GM04503 (cell line): Measurements from ENCODE around the gene GPR137B.
A peak's percentile ranks its signal among the peaks of the same experiment; 100 is the strongest.
"Not testable (repeated sequence)": the region's sequence is repeated elsewhere in the genome, so short reads cannot be mapped to it uniquely, and the experiment has no call there.

Experiments
- DNase-seq: peaks from one replicate; pipeline ENCODE4 v3.0.0-alpha.2; 2012; ENCODE audit warnings: low read depth

The GPR137B gene

GRCh38 chr1:236161755-236162154, 19.4 kb downstream of the GPR137B start:
- not testable (repeated sequence) for DNase-seq

DNA sequence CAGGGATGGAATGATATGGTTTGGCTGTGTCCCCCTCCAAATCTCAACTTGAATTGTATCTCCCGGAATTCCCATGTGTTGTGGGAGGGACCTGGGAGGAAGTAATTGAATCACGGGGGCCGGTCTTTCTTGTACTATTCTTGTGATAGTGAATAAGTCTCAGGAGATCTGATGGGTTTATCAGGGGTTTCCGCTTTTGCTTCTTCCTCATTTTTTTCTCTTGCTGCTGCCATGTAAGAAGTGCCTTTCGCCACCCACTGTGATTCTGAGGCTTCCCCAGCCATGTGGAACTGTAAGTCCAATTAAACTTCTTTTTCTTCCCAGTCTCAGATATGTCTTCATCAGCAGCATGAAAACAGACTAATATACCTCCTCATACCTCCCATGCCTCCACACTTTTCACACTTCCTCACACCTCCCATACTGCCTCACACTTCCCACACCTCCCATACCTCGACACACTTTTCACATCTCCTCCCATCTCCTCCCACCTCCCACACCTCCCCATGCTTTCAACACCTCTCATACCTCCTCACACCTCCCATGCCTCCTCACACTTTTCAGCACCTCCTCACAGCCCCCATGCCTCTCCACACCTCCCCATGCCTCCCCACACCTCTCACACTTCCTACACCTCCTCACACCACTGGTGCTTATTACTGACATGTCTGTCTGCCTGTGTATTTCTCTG, 21.3 kb downstream of the GPR137B start:
- no peak for DNase-seq

DNA sequence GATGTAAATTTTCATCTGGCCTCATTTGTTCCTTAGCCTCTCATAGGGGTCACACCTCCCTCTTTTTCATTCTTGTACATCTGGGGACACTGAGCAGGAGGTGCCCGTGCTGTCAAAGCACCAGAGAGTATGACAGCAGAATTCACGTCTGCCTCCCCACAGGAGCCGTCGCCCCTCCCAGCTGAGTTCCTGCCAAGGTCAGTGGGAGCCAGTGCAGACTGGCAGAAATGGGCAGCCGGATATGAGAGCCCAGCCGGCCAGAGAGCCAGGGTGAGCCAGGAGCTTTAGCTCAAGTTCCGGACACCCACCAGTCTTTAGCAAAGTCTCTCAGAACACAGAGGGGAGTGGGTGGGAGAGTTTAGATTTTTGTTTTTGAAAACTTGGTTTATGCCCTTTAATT, 21.9 kb downstream of the GPR137B start:
- no peak for DNase-seq

DNA sequence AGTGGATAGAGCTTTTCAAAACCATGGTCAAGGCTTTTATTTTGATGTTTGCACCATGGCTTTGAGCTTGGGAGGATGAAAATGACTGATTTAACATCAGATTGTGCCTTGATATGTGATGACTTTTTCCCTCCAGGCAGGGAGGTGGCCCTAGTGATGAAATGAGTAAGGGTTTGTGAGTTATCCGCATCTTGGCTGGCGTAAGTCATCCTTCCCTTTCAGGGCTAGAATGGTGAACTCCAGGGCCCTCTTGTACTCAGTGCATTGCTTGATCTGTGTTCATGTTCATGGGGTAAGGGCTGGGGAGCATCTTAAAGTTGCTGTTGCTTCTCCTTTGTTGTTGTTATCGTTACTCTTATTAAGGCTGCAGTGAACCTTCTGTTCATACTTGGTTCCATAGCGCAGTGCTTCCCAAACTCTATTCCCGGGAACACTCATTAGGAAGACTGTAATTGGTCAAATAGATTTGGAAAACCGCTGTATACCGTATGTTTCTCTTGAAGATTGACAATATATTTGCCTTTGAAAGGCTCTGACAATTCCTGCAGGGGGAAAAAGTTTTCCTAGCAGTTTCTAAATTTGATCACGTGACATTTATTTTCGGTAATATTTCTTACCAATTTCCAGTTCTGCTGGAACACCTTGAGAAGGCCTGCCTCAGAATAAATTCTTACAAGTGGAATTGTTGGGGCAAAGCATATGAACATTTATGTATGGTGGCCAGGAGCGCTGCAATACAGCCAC, 23.1 kb downstream of the GPR137B start:
- DNase-seq, result no peak

DNA sequence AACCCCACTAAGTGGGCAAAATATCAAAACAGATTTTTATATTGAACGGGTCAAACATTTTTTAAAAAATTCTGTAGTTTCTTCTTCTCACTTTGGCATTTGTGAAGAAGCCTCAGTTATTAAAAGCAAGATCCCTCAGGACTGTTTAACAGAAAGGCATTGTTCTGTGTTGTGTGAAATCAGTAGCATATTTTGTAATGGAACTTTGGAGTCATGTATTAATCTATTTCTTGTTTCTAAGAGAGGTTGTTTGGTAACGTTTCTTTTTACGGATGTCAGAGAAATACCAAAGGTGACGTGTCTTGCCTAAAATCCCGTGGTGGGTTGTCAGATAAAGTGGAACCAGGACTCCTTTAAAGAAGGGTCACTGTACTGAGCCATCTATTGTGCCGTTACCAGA, 23.7 kb downstream of the GPR137B start:
- DNase-seq, result no peak

DNA sequence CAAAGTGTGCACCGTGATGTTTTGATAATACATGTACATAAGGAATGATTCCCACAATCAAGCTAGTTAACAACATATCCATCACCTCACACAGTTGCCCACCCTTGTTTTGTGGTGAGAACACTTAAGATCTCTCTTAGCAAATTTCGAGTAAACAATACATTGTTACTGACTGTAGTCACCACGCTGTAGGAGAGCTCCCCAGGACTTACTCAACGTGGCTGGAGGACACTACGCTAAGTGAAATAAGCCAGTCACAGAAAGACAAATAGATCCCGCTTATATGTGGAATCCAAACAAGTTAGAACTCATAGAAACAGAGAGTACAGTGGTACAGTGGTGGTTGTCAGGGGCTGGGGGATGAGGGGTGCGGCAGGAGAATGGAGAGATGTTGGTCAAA, 24.8 kb downstream of the GPR137B start:
- DNase-seq, result no peak

GRCh38 chr1:236167578-236167977, 25.2 kb downstream of the GPR137B start:
- no peak for DNase-seq

DNA sequence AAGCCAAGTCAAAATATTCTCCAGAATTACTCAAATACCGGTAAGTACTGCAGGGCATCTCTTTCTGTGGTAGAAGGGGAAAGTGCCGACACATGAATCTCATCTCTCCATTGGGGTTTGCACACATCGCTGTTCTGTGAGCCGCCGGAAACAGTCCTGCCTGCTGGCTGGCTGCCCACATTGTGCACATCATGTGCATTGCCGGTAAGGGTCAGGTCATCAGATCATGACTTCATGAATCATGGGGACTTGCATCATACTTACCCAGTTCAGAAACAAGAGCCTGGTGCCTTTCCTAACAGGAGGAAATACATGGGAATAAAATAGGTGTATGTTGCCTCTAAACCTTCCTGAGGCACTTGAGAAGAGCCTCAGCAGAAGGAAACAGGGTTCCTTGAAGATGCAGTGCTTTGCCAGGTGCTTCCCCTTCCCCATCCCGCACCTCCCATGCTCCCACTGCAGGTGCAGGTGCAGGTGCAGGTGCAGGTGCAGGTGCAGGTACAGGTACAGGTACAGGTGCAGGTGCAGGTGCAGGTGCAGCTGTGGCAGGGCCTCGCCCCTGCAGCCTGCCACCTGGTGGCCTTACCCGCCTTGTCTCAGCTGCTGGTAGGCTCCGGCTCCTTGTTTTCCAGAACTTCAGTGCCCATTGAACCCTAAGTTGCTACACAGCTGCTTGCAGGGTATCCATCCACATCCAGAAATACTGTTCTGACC, 26.5 kb downstream of the GPR137B start:
- no peak for DNase-seq

GRCh38 chr1:236172041-236172579, 29.8 kb downstream of the GPR137B start:
- DNase-seq, result peak; percentile 21

GRCh38 chr1:236173174-236173767, 30.9 kb downstream of the GPR137B start:
- DNase-seq, result no peak

- no peak for DNase-seq
Measured at GRCh38 chr1:236175642-236176336, 33.5 kb downstream of the GPR137B start.

GRCh38 chr1:236176337-236177336, 34.3 kb downstream of the GPR137B start:
- no peak for DNase-seq

DNA sequence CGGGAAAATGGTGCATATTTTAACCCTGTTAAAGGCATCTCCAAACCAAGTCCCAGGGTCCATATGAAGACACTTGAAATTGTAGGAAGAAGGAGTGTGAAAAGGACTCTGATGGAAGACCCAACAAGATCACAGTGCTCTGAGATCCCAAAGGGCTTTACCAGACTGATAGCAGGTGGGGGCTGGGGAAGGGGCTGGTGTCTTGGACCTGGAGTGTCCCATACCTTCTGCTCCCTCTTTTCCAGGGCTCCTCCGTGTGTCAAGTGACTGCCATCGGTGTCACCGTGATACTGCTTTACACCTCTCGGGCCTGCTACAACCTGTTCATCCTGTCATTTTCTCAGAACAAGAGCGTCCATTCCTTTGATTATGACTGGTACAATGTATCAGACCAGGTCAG, 37.3 kb downstream of the GPR137B start:
- DNase-seq, result no peak

- DNase-seq, result no peak
Measured at GRCh38 chr1:236181059-236181458, 38.7 kb downstream of the GPR137B start.

DNA sequence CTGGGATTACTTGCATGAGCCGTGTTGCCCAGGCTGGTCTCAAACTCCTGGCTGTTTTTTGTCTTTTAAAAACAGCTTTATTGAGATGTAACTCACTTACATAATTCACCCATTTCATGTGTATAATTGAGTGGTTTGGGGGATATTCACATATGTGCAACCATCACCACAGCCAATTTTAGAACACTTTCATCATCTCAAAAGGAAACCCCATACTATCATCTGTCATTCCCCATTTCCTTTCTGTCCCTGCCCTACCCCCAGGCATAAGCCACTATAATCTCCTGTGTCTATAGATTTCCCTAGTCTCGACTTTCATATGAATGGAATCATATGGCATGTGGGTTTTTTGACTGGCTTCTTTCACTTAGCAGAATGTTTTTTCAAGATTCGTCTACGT, 43.3 kb downstream of the GPR137B start:
- no peak for DNase-seq

- not testable (repeated sequence) for DNase-seq
Measured at GRCh38 chr1:236186471-236186870, 44.1 kb downstream of the GPR137B start.

- DNase-seq, result not testable (repeated sequence)
Measured at GRCh38 chr1:236188084-236188483, 45.7 kb downstream of the GPR137B start.

GRCh38 chr1:236193184-236193583, 50.8 kb downstream of the GPR137B start:
- no peak for DNase-seq

DNA sequence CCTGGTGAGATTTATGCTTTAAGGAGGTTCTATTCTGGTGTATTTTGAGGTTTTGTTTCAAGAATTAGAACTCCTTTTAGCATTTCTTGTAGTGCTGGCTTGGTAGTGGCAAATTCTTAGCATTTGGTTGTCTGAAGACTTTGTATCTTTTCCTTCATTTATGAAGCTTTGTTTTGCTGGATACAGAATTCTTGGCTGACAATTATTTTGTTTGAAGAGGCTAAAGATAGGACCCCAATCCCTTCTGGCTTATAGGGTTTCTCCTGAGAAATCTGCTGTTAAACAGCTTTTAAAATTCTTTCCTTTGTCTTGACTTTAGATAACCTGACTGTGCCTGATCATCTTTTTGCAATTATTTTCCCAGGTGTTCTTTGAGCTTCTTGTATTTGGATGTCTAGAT, 58.6 kb downstream of the GPR137B start:
- no peak for DNase-seq

- DNase-seq, result no peak
Measured at GRCh38 chr1:236201786-236202185, 59.4 kb downstream of the GPR137B start.
